Stimulated activated CD8-positive, alpha-beta memory T cell treated with anti-CD3 and anti-CD28 coated beads, Interleukin-2, amount 100 ng/mL, for 1 hour (primary cell): ENCODE measurements around the gene KRT38.

Source experiments
- DNase-seq, 2 donors: peaks; one replicate each; pipeline ENCODE4 v3.0.0-alpha.2; 2020; ENCODE audit warnings: low read depth in 2 of 2

Gene KRT38

GRCh38 chr17:41421617-41422016 is 19.2 kb downstream of the KRT38 start:
- no peak for DNase-seq

DNA sequence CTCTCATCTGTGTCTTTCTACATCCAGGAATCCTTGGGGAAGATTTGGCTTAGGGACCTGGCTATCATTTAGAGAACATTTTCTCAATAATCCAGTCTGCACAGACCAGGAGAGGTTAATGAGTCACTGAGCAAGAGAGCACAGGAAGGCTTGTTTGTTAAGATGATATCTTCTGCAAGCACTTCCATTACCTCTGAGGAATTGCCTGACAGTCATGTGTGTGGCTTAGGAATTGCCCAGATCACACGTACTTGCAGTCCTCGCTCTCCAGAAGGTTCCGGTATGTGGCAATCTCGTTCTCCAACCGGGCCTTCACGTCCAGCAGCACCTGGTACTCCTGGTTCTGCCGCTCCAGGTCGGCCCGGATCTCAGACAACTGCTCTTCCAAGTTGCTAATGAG is 19.7 kb downstream of the KRT38 start:
- DNase-seq: no peak

- DNase-seq: no peak
Observed at GRCh38 chr17:41420134-41420533, 20.6 kb downstream of the KRT38 start.

GRCh38 chr17:41419716-41420115 is 21.1 kb downstream of the KRT38 start:
- no peak for DNase-seq

GRCh38 chr17:41418116-41418860 is 22.5 kb downstream of the KRT38 start:
- no peak for DNase-seq

DNA sequence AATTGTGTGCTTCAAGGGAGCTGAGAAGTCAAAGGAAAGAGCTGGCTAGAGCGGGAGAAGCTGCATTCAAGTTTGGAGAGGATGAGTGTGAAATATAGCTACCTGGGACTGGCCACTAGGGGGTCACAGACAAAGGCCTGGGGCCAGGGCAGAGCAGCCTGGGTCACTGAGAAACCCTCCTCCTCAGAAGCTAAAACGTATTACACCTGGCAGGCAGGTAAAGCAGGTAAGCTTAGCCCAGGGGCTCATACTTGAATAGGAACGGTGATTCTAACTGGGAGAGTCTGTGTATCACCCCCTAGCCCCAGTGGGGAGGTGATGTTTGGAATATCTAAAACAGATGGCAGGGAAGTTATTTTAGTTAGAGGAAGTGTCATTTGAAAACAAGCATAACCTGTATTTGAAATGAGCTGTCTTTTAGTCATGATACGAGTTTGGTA is 23.2 kb downstream of the KRT38 start:
- DNase-seq: no peak

GRCh38 chr17:41417127-41417526 is 23.7 kb downstream of the KRT38 start:
- no peak for DNase-seq

DNA sequence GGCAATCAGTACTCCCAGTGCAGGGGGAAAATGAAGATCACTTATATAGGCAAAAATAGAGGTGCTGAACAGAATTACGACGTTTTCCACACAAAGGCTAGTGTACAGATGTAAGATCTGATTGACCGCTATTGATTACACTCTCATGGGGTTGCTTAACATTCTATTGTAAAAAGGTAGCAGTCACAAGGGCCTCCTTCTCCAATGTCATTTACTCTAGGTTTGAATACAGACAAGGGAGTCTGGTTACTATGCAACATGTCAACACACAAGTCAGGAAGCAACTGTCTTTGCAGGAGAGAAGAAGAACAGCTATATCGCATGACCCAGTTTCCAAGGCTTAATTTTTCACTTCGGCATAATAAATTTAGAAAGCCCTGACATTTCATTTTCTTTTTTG is 24.3 kb downstream of the KRT38 start:
- no peak for DNase-seq

- no peak for DNase-seq
Observed at GRCh38 chr17:41415833-41416335, 24.9 kb downstream of the KRT38 start.

- no peak for DNase-seq
Observed at GRCh38 chr17:41415411-41415810, 25.4 kb downstream of the KRT38 start.

GRCh38 chr17:41413982-41414381 is 26.8 kb downstream of the KRT38 start:
- no peak for DNase-seq

DNA sequence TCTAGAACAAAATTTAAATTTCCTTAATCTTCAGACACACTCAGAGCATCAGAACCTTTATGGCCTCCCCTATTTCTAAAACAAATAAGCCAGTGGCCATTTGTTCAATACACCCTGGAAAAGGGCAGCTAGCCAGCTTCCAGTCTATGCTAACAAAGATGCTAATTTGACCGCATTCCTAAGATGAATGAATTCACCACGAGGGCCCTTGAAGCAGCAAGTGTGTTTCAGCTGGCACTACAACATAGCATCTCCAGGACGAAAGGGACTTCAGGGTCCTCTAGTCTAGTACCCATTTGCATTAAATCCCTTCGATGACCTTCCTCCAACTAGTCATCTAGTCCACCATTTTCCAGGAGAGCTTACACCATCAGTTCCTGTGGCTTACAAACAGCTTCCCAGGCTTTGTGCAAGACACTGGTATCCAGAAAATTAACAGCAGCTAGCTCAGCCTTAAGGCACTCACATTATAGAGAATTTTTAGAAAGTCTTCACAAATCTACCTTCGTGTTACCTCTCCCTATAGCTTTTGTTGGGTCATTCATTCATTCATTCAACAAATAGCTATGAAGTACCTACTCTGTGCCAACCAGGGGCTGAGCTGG is 27.3 kb downstream of the KRT38 start:
- DNase-seq: no peak

GRCh38 chr17:41411072-41411840 is 29.5 kb downstream of the KRT38 start:
- DNase-seq: no peak

DNA sequence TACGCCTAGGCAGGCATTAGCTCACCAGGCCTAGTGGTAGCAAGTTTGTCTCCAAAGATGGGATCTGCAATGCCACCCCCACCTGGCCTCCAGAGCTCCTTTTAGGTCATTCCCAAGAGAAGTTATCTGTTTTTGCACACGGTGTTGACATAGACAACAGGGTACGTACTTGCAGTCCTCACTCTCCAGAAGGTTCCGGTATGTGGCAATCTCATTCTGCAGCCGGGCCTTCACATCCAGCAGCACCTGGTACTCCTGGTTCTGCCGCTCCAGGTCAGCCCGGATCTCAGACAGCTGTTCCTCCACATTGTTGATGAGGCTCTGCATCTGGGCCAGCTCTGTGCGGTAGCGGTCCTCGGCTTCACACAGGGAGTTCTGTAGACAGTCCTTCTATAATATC is 33.6 kb downstream of the KRT38 start:
- no peak for DNase-seq

DNA sequence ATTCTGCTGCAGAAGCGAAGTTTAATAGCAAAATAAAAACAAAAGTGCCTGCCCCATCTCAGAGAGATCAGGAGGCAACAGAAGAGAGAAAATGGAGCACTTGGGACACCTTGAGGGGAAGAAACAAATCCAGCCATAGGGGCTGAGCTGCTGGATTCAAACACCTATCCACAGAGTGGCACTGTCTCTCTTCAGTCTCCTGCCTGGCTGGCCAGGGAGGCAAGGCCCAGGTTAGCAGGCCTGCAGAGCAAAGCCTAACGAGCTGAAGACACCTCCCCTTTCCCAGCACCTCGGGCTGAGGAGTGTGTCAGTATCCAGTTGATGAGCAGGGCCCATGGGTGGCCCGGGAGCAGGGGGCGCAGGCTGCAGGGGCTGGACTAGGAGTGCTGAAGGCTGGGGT is 34.6 kb downstream of the KRT38 start:
- DNase-seq: no peak

DNA sequence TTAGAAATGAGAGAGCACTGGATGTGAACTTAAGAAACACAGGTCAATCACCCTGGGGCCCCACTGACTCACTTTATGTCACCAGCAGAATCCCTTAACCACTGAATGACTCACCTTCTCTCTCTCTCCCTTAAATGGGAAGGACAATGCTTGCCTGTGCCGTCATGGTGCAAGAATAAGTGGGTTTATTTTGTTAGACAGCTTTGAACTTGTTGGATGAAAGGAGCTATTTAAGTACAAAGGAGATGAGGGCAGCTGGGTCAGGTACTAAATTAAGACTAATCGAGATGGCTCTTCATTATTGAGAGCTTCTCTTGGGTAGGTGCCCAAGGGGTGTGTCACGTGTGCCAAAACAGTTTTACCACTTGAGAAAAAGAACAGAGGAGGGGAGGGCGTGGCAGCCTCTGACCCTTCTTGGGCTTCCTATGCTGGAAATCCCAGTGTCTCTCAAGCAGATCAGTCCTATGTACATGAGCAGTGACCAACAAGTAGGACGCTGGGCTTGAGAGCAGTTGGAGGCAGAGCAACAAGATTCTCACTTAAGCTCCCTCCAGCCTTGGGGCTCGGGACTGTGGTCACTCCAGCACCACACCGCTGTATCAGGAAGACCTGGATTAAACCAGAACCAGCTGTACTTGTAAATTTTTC is 36.6 kb downstream of the KRT38 start:
- no peak for DNase-seq

DNA sequence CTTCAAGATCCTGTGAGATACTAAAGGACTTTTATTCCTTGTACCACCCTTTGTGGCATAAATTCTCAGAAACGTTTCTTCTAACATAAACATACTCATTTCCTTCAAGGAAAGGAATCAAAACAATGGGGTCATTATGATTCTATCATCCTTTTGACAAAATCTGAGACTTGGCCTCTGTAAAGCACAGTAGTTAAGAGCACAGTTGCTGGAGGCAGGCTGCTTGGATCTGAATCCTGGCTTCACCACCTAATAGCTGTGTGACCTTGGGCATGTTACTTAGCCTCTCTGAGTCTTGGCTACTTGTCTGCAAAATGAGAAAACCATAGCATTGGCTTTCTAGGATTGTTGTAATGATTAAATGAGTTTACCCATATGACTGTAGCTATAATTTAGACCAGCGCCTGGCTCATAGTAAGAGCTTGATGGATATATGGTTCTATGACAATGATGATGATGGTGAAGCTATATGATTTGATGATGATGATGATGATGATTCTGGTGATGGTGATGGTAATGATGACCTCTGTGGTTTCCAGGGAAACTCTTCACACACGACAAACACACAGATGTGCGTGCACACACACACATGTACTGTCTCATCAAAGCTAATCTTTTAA is 37.3 kb downstream of the KRT38 start:
- DNase-seq: no peak

- DNase-seq: no peak
Observed at GRCh38 chr17:41402161-41402560, 38.6 kb downstream of the KRT38 start.

DNA sequence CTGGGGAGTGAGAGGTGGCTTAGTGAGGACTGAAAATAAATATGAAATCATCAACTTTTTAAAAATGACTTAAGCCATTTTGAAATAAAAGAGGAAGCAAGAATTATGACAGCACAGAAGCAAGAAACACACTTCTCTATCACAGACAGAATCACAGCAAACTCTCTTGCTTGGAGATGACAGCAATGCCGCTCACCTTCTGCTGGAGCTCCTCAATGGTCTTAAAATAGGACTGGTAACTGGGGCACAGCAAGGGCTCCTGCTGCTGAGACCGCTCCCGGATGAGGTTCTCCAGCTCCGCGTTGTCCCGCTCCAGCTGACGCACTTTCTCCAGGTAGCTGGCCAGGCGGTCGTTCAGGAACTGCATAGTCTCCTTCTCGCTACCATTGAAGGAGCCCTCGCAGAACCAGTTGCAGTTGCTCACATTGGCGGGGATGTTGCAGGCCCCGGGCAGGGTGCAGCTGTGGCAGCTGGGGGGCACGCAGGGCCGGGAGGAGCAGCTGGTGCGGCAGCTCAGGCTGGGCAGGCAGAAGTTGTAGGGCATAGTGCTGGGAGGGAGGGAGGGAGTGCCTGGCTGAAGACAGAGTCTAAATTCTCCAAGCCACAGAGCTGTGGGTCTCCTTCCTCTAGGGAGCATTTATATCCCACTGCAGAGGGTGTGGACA is 43.7 kb downstream of the KRT38 start, which contains the start of gene KRT31:
Gene KRT31, minus strand, starts transcription at position 613 of the 665 bp plus-strand sequence. Its CDS starts 69 bp downstream, at position 544.
- no peak for DNase-seq

DNA sequence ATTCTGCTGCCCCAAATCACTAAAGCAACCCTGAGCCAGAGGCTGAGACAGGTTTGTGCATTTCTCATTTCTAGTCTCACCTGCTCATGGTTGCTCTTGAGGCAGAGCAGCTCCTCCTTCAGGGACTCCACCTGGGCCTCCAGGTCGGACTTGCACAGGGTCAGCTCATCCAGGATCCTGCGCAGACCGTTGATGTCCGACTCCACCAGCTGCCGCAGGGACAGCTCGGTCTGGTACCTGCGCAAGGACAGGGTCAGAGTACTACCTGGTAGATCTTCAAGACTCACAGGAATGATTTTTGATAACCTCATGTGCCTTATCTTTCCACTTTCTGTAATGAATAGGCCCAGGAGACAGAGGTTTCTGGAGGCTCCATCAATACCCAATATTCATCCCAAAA is 44.4 kb downstream of the KRT38 start:
- no peak for DNase-seq

GRCh38 chr17:41395611-41396010 is 45.2 kb downstream of the KRT38 start:
- no peak for DNase-seq
